Neural progenitor cell (in vitro differentiated cells): ENCODE measurements around the gene PMVK. TPM values are rescaled to one million over a fixed set of nuclear protein-coding genes. Genes with fewer than 3 reads are reported as not detected.
A peak's percentile ranks its signal among the peaks of the same experiment; 100 is the strongest.

Source experiments
- DNase-seq: peaks from one replicate; pipeline ENCODE4 v3.0.0-alpha.2; 2016; ENCODE audit warnings: low spot score
- H2AFZ ChIP-seq: fragments of 200-600 bp; sonication (generic); replicated peaks from 2 replicates; pipeline ENCODE4 v1.6.1; 2016; ENCODE audit warnings: antibody characterized with exemption
- H3F3A ChIP-seq: fragments of 200-600 bp; sonication (generic); 2 replicates; pipeline ENCODE4 v1.6.1; 2016; ENCODE audit warnings: antibody characterized with exemption, low read depth
- H3K27ac ChIP-seq: fragments of 200-600 bp; sonication (generic); 2 replicates; pipeline ENCODE4 v1.5.1; 2016; ENCODE audit warnings: mild to moderate bottlenecking
- H3K27me3 ChIP-seq: fragments of 200-600 bp; sonication (generic); 2 replicates; pipeline ENCODE4 v1.6.1; 2016; ENCODE audit warnings: mild to moderate bottlenecking, moderate library complexity
- H3K36me3 ChIP-seq: fragments of 200-600 bp; sonication (generic); 2 replicates; pipeline ENCODE4 v1.5.1; 2016
- H3K4me1 ChIP-seq: fragments of 200-600 bp; sonication (generic); 2 replicates; pipeline ENCODE4 v1.6.1; 2016; ENCODE audit warnings: mixed run types
- H3K4me2 ChIP-seq: fragments of 200-600 bp; sonication (generic); 2 replicates; pipeline ENCODE4 v1.6.1; 2016
- H3K4me3 ChIP-seq: fragments of 200-600 bp; sonication (generic); 2 replicates; pipeline ENCODE4 v1.5.1; 2016
- H3K79me2 ChIP-seq: fragments of 200-600 bp; sonication (generic); 2 replicates; pipeline ENCODE4 v1.6.1; 2016; ENCODE audit warnings: low read depth
- H3K9ac ChIP-seq: fragments of 200-600 bp; sonication (generic); 2 replicates; pipeline ENCODE4 v1.6.1; 2016
- H3K9me3 ChIP-seq: fragments of 200-600 bp; sonication (generic); 2 replicates; pipeline ENCODE4 v1.5.1; 2016; ENCODE audit warnings: low read depth
- H4K20me1 ChIP-seq: fragments of 200-600 bp; sonication (generic); 2 replicates; pipeline ENCODE4 v1.6.1; 2016; ENCODE audit warnings: low read depth
- H3K27ac Mint-ChIP-seq: 3 replicates; pipeline ENCODE4 v1.8.0; 2021; ENCODE audit warnings: mixed read lengths
- H3K27me3 Mint-ChIP-seq: 2 replicates; pipeline ENCODE4 v1.8.0; 2022; ENCODE audit warnings: low read depth, mild to moderate bottlenecking, inconsistent platforms, moderate library complexity, mixed read lengths; ENCODE audit not compliant: insufficient read depth
- H3K36me3 Mint-ChIP-seq: 3 replicates; pipeline ENCODE4 v1.8.0; 2021; ENCODE audit warnings: mixed read lengths
- H3K4me1 Mint-ChIP-seq: 3 replicates; pipeline ENCODE4 v1.8.0; 2021; ENCODE audit warnings: mixed read lengths
- H3K4me3 Mint-ChIP-seq: 3 replicates; pipeline ENCODE4 v1.8.0; 2021; ENCODE audit warnings: mild to moderate bottlenecking, moderate library complexity, mixed read lengths
- H3K9me3 Mint-ChIP-seq: 3 replicates; pipeline ENCODE4 v1.8.0; 2020; ENCODE audit warnings: mixed read lengths
- CTCF ChIP-seq: fragments of 200-600 bp; sonication (generic); IDR thresholded peaks from 2 replicates; pipeline ENCODE4 v1.5.1; 2017; ENCODE audit warnings: antibody characterized with exemption, mild to moderate bottlenecking
- EZH2 ChIP-seq: fragments of 200-600 bp; sonication (generic); IDR thresholded peaks from 2 replicates; pipeline ENCODE4 v1.6.1; 2017; ENCODE audit warnings: antibody characterized with exemption, mild to moderate bottlenecking, moderate library complexity
- EZH2phosphoT487 ChIP-seq: fragments of 200-600 bp; sonication (generic); IDR thresholded peaks from 2 replicates; pipeline ENCODE4 v1.6.1; 2017; ENCODE audit warnings: antibody characterized with exemption
- total RNA-seq: library from RNA; depleted of rRNA; stranded (reverse); fragments of >200 nt; gene quantifications from 2 replicates; pipeline ENCODE4 v1.2.3, GENCODE V29; 2015; ENCODE audit warnings: low replicate concordance

Gene PMVK
- total RNA-seq, 1 donor from 2014 or later: 4.3 TPM

DNA sequence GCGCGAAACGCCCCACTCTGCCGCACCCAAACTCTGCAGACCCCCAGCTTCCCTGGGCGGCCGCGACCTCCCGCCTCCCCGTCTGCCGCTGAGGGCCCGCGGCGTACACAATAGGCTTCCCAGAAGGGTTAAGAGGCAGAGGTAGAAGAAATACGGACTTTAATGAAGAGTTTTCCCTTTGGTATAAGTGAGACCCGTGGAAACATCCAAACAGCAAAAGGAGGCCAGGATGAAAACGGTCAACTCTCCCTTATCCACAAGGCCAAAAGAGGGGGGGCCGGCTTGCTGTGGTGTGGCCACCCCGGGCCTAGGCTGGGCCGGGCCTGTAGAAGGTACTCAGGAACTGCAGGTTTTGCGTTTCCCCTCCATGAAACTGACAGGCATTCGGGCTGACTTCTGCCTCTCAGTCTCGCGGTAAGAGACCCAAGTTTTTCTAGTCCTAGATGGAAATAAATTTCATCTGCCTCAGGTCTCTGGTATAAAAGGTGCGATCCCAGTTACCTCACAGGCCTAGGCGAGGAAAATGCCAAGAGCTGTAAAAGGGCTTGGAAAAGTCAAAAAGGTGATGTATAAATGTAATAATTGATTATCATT is 25.7 kb upstream of the PMVK start:
- Histone ChIP-seq H3K27me3 (no peaks in the 10 kb centered on the region), H3K4me3 (peak overlapping the region; percentile 86), H3K9me3 (no peaks in the 10 kb centered on the region), H2AFZ (peak overlapping the region; percentile 37), H3K79me2 (peaks cover 49% of the 10 kb centered on the region), H3K4me2 (peak overlapping the region; percentile 96), H3F3A (peaks cover 41% of the 10 kb centered on the region), H4K20me1 (peaks cover 10% of the 10 kb centered on the region), H3K36me3 (no peaks in the 10 kb centered on the region), H3K9ac (peak overlapping the region; percentile 86), H3K27ac (peak overlapping the region; percentile 97), H3K4me1 (peaks cover 27% of the 10 kb centered on the region)
- peak overlapping the region; percentile 94 for H3K27ac Mint-ChIP-seq
- H3K4me3 Mint-ChIP-seq: peak overlapping the region; percentile 93
- H3K36me3 Mint-ChIP-seq: peaks cover 16% of the 10 kb centered on the region
- TF ChIP-seq CTCF (no peak), EZH2 (no peak), EZH2phosphoT487 (no peak)
- peak; percentile 68 for DNase-seq
- no peaks in the 10 kb centered on the region for H3K9me3 Mint-ChIP-seq
- peaks cover 15% of the 10 kb centered on the region for H3K27me3 Mint-ChIP-seq
- H3K4me1 Mint-ChIP-seq: peaks cover 39% of the 10 kb centered on the region

DNA sequence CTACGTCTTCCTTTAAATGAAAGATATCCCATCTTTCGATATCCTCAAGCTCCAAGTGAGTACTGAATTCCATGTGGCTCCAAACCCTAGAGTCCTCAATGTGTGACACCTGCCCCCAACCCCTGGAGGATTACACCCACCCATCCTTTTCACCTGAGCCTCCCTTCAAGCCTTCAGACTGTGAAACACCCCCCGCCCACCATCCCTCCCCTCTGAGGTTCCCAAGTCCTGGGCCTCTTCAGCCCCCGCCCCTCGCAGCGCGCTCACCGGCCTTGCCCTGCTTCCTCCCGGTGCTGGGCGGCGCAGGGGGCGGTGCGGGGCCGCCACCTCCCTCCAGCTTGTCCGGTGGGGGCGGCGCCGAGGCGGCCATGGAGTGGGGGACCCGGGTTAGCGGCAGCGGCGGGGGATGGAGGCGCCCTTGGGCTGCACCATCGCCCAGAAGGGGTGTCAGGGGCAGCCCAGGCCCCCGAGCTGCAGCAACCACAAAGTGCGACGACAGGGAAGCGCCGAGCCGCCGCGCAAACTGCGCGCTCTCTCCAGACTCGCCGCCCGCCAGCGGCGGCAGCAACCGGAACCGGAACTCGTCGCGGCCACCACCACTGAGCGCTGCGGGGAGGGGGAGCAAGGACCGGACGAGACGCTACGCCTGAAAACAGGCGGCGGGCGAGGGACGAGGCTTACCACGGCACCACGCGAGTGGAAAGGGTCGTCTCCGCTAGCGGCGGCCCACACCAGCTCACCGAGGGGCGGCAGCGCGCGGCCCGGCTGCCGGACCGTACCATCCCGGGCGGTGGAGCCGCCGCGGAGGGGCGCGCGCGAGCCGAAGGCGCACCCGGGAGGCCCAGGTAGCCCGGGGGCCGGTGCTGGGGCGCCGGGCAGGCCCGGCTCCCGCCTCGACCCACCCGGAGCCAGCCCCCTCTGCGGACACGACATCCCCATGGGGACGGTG is 25.0 kb upstream of the PMVK start, which contains the start of gene PYGO2:
PYGO2 (minus strand) TSS at position 576 of the 949 bp plus-strand sequence; CDS start at position 370, 206 bp downstream.
- Histone ChIP-seq H3K79me2 (peaks cover 46% of the 10 kb centered on the region), H3K9ac (peak within 1 kb of the TSS; percentile 86), H3K4me3 (peak within 1 kb of the TSS; percentile 86), H3K4me1 (peaks cover 34% of the 10 kb centered on the region), H3K27me3 (no peaks in the 10 kb centered on the region), H3K36me3 (no peaks in the 10 kb centered on the region), H3K9me3 (no peaks in the 10 kb centered on the region), H3F3A (peaks cover 49% of the 10 kb centered on the region), H2AFZ (peak within 1 kb of the TSS; percentile 37), H4K20me1 (peaks cover 10% of the 10 kb centered on the region), H3K27ac (peak within 1 kb of the TSS; percentile 97), H3K4me2 (peak within 1 kb of the TSS; percentile 96)
- H3K4me1 Mint-ChIP-seq: peaks cover 47% of the 10 kb centered on the region
- H3K27ac Mint-ChIP-seq: peak within 1 kb of the TSS; percentile 94
- peak within 1 kb of the TSS; percentile 99 for H3K4me3 Mint-ChIP-seq
- H3K36me3 Mint-ChIP-seq: peaks cover 16% of the 10 kb centered on the region
- H3K9me3 Mint-ChIP-seq: no peaks in the 10 kb centered on the region
- H3K27me3 Mint-ChIP-seq: peaks cover 15% of the 10 kb centered on the region
- peak; percentile 91 for DNase-seq
- no peak for TF ChIP-seq EZH2
- TF ChIP-seq CTCF: peak; percentile 70

- H3K9me3 Mint-ChIP-seq: no peaks in the 10 kb centered on the region
- H3K4me1 Mint-ChIP-seq: peaks cover 56% of the 10 kb centered on the region
- no peaks in the 10 kb centered on the region for H3K27me3 ChIP-seq
- H3K27ac ChIP-seq: no peak overlapping the region
- no peak for DNase-seq
- H3K9me3 ChIP-seq: no peaks in the 10 kb centered on the region
- peaks cover 13% of the 10 kb centered on the region for H3K36me3 Mint-ChIP-seq
- peaks cover 38% of the 10 kb centered on the region for H3K4me1 ChIP-seq
- peak overlapping the region; percentile 94 for H3K27ac Mint-ChIP-seq
- peaks cover 58% of the 10 kb centered on the region for H3F3A ChIP-seq
- H3K4me3 ChIP-seq: peak overlapping the region; percentile 86
- H2AFZ ChIP-seq: no peak overlapping the region
- H3K79me2 ChIP-seq: peaks cover 46% of the 10 kb centered on the region
- H3K4me2 ChIP-seq: peak overlapping the region; percentile 96
- H3K4me3 Mint-ChIP-seq: peak overlapping the region; percentile 99
- peaks cover 10% of the 10 kb centered on the region for H4K20me1 ChIP-seq
- H3K36me3 ChIP-seq: no peaks in the 10 kb centered on the region
- TF ChIP-seq EZH2: no peak
- no peak for TF ChIP-seq CTCF
- TF ChIP-seq EZH2phosphoT487: no peak
- peak overlapping the region; percentile 86 for H3K9ac ChIP-seq
- H3K27me3 Mint-ChIP-seq: peaks cover 15% of the 10 kb centered on the region
Measured at GRCh38 chr1:154960446-154961136, 24.1 kb upstream of the PMVK start.
